Astrocyte (in vitro differentiated cells and primary cell): ENCODE measurements around the gene NNAT. TPM values are rescaled to one million over a fixed set of nuclear protein-coding genes. Genes with fewer than 3 reads are reported as not detected.
A peak's percentile ranks its signal among the peaks of the same experiment; 100 is the strongest.

Experiments used
- DNase-seq: peaks from one replicate; pipeline ENCODE4 v3.0.0-alpha.2; 2010; ENCODE audit warnings: low read depth
- FAIRE-seq: peaks from 2 replicates; lab custom pipeline; 2011; peaks lifted over from hg19 to GRCh38; lab: Jason Lieb, UNC
- H2AFZ ChIP-seq: 2 replicates; pipeline ENCODE4 v1.6.0; 2012; ENCODE audit warnings: low read depth, low read length, inconsistent platforms
- H3K27ac ChIP-seq: 2 replicates; pipeline ENCODE4 v1.5.1; 2011; ENCODE audit warnings: low read depth, low read length, inconsistent platforms
- H3K27me3 ChIP-seq: 2 replicates; pipeline ENCODE4 v1.6.0; 2011; ENCODE audit warnings: low read length, inconsistent platforms; ENCODE audit not compliant: insufficient read depth
- H3K36me3 ChIP-seq: 2 replicates; pipeline ENCODE4 v1.5.1; 2011; ENCODE audit warnings: low read length, inconsistent platforms; ENCODE audit not compliant: insufficient read depth
- H3K4me1 ChIP-seq: 2 replicates; pipeline ENCODE4 v1.5.1; 2011; ENCODE audit warnings: low read length, inconsistent platforms; ENCODE audit not compliant: insufficient read depth
- H3K4me2 ChIP-seq: 2 replicates; pipeline ENCODE4 v1.6.0; 2012; ENCODE audit warnings: low read length, inconsistent platforms
- H3K4me3 ChIP-seq: 2 replicates; pipeline ENCODE4 v1.5.1; 2011; ENCODE audit warnings: low read depth, mild to moderate bottlenecking, low read length, inconsistent platforms; ENCODE audit not compliant: insufficient read depth
- H3K79me2 ChIP-seq: 2 replicates; pipeline ENCODE4 v1.6.0; 2012; ENCODE audit warnings: mild to moderate bottlenecking, low read length, inconsistent platforms; ENCODE audit not compliant: insufficient read depth
- H3K9ac ChIP-seq: 2 replicates; pipeline ENCODE4 v1.6.0; 2012; ENCODE audit warnings: mild to moderate bottlenecking, low read length, inconsistent platforms
- H3K9me3 ChIP-seq: 2 replicates; pipeline ENCODE4 v1.5.1; 2012; ENCODE audit warnings: low read depth, mild to moderate bottlenecking, low read length, inconsistent platforms; ENCODE audit not compliant: insufficient read depth
- H4K20me1 ChIP-seq: 2 replicates; pipeline ENCODE4 v1.6.0; 2012; ENCODE audit warnings: low read length, inconsistent platforms; ENCODE audit not compliant: insufficient read depth
- H3K27ac Mint-ChIP-seq: one replicate; pipeline ENCODE4 v1.8.0; 2021; ENCODE audit warnings: mild to moderate bottlenecking, mixed read lengths; ENCODE audit not compliant: unreplicated experiment
- H3K27me3 Mint-ChIP-seq: one replicate; pipeline ENCODE4 v1.8.0; 2021; ENCODE audit warnings: low read depth, mixed read lengths; ENCODE audit not compliant: unreplicated experiment
- H3K36me3 Mint-ChIP-seq: one replicate; pipeline ENCODE4 v1.8.0; 2021; ENCODE audit warnings: low read depth, mixed read lengths; ENCODE audit not compliant: unreplicated experiment
- H3K4me1 Mint-ChIP-seq: one replicate; pipeline ENCODE4 v1.8.0; 2021; ENCODE audit warnings: low read depth, mixed read lengths; ENCODE audit not compliant: unreplicated experiment
- H3K4me3 Mint-ChIP-seq: one replicate; pipeline ENCODE4 v1.8.0; 2021; ENCODE audit warnings: mild to moderate bottlenecking, moderate library complexity, mixed read lengths; ENCODE audit not compliant: unreplicated experiment
- H3K9me3 Mint-ChIP-seq: one replicate; pipeline ENCODE4 v1.8.0; 2021; ENCODE audit warnings: mild to moderate bottlenecking, mixed read lengths; ENCODE audit not compliant: unreplicated experiment
- CTCF ChIP-seq: IDR thresholded peaks from 2 replicates; pipeline ENCODE4 v1.5.1; 2011; ENCODE audit warnings: low read depth, mild to moderate bottlenecking, inconsistent platforms, low read length, moderate library complexity; ENCODE audit not compliant: insufficient read depth
- EZH2 ChIP-seq: IDR thresholded peaks from 2 replicates; pipeline ENCODE4 v1.6.1; 2012; ENCODE audit warnings: mild to moderate bottlenecking, low read length, inconsistent platforms; ENCODE audit not compliant: insufficient read depth
- total RNA-seq: library from RNA; stranded (reverse); gene quantifications from 2 replicates; pipeline ENCODE4 v1.2.1, GENCODE V29; 2021

NNAT gene
- total RNA-seq, 1 donor from 2014 or later, result 3.6 TPM

GRCh38 chr20:37518606-37519507, 2.2 kb upstream of the NNAT start:
- Histone ChIP-seq H3K27ac (no peak overlapping the region), H4K20me1 (peaks cover 99% of the 10 kb centered on the region), H2AFZ (no peak overlapping the region), H3K36me3 (peaks cover 10% of the 10 kb centered on the region), H3K4me3 (no peak overlapping the region), H3K27me3 (no peaks in the 10 kb centered on the region), H3K4me2 (peak overlapping the region; percentile 81), H3K9me3 (no peaks in the 10 kb centered on the region), H3K9ac (no peak overlapping the region), H3K79me2 (peaks cover 90% of the 10 kb centered on the region), H3K4me1 (peaks cover 27% of the 10 kb centered on the region)
- FAIRE-seq, result no peak
- DNase-seq, result no peak
- no peak overlapping the region for H3K27ac Mint-ChIP-seq
- H3K4me3 Mint-ChIP-seq, result peak overlapping the region; percentile 57
- H3K36me3 Mint-ChIP-seq, result peaks cover 47% of the 10 kb centered on the region
- TF ChIP-seq CTCF (no peak), EZH2 (no peak)
- H3K27me3 Mint-ChIP-seq, result no peaks in the 10 kb centered on the region
- peaks cover 8% of the 10 kb centered on the region for H3K4me1 Mint-ChIP-seq
- no peaks in the 10 kb centered on the region for H3K9me3 Mint-ChIP-seq

DNA sequence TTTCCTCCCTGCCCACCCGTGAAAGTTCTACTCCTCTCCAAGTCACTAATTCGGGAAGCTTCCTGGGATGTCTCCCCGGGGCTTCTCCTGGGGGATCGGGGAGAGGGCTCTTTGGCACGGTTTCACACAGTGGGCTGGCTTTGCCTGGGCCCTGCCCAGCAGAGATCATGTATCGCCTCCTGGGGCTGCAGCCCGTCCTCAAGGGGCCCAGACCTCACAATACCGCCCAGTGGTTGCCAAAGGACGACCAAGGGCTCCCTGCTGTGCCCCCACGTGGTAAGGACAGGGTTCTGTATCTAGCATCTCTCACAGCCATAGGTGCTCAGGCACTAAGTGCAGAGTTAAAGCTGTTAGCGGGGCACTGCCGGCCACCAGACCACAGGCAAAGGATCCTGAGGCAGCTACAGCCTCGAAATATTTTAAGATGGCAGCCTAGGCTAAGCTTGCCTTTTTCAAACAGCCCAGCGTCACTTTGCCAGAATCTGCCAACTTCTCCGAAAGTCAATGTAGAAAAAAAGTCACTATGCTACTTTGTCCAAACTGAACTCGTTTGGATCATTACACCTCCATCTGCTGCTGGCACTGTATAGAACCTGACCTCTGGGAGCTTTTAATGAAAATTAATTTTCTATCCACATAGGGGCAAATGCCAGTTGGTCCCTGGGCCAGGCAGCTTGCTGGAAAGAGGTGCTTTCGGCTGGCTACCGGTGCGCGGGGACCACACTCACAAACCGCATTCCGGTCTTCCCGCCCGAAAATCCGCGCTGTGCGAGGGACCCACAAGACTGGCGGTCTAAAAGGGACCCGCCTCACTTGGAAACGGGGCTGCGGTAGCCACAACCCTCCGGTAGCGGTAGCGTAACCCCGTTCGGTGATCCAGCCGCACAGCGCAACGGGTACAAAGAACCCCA, 1.3 kb upstream of the NNAT start:
- Mint-ChIP-seq H3K4me1 (peaks cover 17% of the 10 kb centered on the region), H3K27me3 (no peaks in the 10 kb centered on the region), H3K27ac (peak overlapping the region; percentile 53), H3K36me3 (peaks cover 38% of the 10 kb centered on the region), H3K4me3 (no peak overlapping the region), H3K9me3 (no peaks in the 10 kb centered on the region)
- no peaks in the 10 kb centered on the region for H3K27me3 ChIP-seq
- peaks cover 32% of the 10 kb centered on the region for H3K4me1 ChIP-seq
- no peaks in the 10 kb centered on the region for H3K9me3 ChIP-seq
- no peak overlapping the region for H2AFZ ChIP-seq
- peaks cover 7% of the 10 kb centered on the region for H3K36me3 ChIP-seq
- no peak for DNase-seq
- H3K4me3 ChIP-seq, result no peak overlapping the region
- no peak overlapping the region for H3K9ac ChIP-seq
- no peak for TF ChIP-seq CTCF
- no peak for TF ChIP-seq EZH2
- no peak for FAIRE-seq
- peaks cover 92% of the 10 kb centered on the region for H3K79me2 ChIP-seq
- H3K27ac ChIP-seq, result no peak overlapping the region
- H3K4me2 ChIP-seq, result peak overlapping the region; percentile 81
- peaks cover 99% of the 10 kb centered on the region for H4K20me1 ChIP-seq
